Activated naive CD4-positive, alpha-beta T cell treated with anti-CD3 and anti-CD28 coated beads for 36 hours (primary cell): Measurements from ENCODE around the gene RIPOR1. TPM values are rescaled to one million over a fixed set of nuclear protein-coding genes. Genes with fewer than 3 reads are reported as not detected.
A peak's percentile ranks its signal among the peaks of the same experiment; 100 is the strongest.
"Not testable (repeated sequence)": the region's sequence is repeated elsewhere in the genome, so short reads cannot be mapped to it uniquely, and the experiment has no call there.

Experiments used
- CTCF ChIA-PET: fragments of 350-600 bp; sonication (Branson Sonifier 250); formaldehyde crosslinking; loops from one replicate; lab custom pipeline; 2021; ENCODE audit warnings: antibody characterized with exemption; lab: Charles Lee
- DNase-seq: peaks from one replicate; pipeline ENCODE4 v3.0.0-alpha.2; 2020
- H3K27ac Mint-ChIP-seq: one replicate; pipeline ENCODE4 v1.8.0; 2021; ENCODE audit warnings: mild to moderate bottlenecking, mixed read lengths
- H3K27me3 Mint-ChIP-seq: one replicate; pipeline ENCODE4 v1.8.0; 2021; ENCODE audit warnings: low read depth, mixed read lengths
- H3K36me3 Mint-ChIP-seq: one replicate; pipeline ENCODE4 v1.8.0; 2021; ENCODE audit warnings: low read depth, mixed read lengths
- H3K4me1 Mint-ChIP-seq: one replicate; pipeline ENCODE4 v1.8.0; 2021; ENCODE audit warnings: low read depth, mixed read lengths
- H3K4me3 Mint-ChIP-seq: one replicate; pipeline ENCODE4 v1.8.0; 2021; ENCODE audit warnings: mild to moderate bottlenecking, moderate library complexity, mixed read lengths
- H3K9me3 Mint-ChIP-seq: one replicate; pipeline ENCODE4 v1.8.0; 2021; ENCODE audit warnings: mixed read lengths
- intact Hi-C: fragments of 100-400 bp; cut with micrococcal nuclease; formaldehyde crosslinking; loops from one replicate; pipeline ENCODE4 v1.15.1; 2023
- total RNA-seq, 2 experiments: library from RNA; stranded (reverse); gene quantifications; one replicate each; pipeline ENCODE4 v1.2.3, GENCODE V29; 2021

The RIPOR1 gene, protein sequence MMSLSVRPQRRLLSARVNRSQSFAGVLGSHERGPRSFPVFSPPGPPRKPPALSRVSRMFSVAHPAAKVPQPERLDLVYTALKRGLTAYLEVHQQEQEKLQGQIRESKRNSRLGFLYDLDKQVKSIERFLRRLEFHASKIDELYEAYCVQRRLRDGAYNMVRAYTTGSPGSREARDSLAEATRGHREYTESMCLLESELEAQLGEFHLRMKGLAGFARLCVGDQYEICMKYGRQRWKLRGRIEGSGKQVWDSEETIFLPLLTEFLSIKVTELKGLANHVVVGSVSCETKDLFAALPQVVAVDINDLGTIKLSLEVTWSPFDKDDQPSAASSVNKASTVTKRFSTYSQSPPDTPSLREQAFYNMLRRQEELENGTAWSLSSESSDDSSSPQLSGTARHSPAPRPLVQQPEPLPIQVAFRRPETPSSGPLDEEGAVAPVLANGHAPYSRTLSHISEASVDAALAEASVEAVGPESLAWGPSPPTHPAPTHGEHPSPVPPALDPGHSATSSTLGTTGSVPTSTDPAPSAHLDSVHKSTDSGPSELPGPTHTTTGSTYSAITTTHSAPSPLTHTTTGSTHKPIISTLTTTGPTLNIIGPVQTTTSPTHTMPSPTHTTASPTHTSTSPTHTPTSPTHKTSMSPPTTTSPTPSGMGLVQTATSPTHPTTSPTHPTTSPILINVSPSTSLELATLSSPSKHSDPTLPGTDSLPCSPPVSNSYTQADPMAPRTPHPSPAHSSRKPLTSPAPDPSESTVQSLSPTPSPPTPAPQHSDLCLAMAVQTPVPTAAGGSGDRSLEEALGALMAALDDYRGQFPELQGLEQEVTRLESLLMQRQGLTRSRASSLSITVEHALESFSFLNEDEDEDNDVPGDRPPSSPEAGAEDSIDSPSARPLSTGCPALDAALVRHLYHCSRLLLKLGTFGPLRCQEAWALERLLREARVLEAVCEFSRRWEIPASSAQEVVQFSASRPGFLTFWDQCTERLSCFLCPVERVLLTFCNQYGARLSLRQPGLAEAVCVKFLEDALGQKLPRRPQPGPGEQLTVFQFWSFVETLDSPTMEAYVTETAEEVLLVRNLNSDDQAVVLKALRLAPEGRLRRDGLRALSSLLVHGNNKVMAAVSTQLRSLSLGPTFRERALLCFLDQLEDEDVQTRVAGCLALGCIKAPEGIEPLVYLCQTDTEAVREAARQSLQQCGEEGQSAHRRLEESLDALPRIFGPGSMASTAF
- total RNA-seq, result 10 to 100 TPM; 34.2 to 41.9 TPM

- Mint-ChIP-seq H3K4me3 (peak within 1 kb of the TSS; percentile 68), H3K4me1 (peaks cover 14% of the 10 kb centered on the region), H3K27ac (no peak within 1 kb of the TSS), H3K36me3 (no peaks in the 10 kb centered on the region), H3K9me3 (no peaks in the 10 kb centered on the region), H3K27me3 (peaks cover 20% of the 10 kb centered on the region)
- CTCF ChIA-PET, result interaction anchor here (1.1 to 3.4 kb wide), 3 partner anchors 14 to 116 kb away, joined by 7 to 19 read pairs (median 12); partner anchors contain the start of gene CARMIL2
- peak; percentile 34 for DNase-seq
- intact Hi-C loops, result no loop called here
These were observed at the start of gene RIPOR1 for GRCh38 chr16:67528222-67528869. Gene RIPOR1 (plus strand): TSS chr16:67528829. CDS start chr16:67538447, 9,618 bp downstream.

DNA sequence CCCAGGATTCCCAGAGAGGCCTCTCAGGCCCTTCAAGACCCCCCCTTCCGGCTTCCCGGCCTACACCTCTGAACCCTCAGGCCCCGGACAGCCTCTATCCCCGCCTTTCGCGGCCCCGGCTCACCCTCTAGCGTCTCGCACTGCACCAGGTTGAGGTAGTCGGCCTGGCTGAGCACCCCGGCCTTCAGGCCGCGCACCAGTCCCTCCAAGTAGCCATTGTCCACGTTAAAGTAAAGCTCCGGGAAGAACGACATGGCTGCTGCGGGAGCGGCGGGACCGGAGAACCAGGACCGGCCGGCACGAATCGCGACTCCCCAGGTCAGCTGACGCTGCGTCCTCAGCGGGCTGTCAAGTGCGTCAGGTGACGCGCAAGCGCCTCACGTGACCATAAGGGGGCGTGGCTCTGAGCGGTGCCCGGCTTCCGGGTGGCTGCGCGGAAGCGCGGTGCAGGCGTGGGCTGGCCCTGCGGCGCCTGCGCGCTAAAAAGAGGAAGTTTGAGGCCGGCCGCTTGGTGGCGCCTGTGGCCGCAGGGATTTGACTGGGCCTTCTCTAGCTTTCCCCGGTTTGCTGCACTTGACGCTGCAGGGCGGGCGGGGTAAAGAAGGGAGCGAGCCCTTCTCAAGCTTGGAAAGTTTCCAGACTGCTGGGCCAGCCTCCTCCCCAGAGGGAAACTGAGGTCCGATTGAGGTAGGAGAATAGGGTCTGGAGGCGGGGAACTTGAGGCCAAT is 47.6 kb upstream of the RIPOR1 start, which contains the start of gene ATP6V0D1:
Gene ATP6V0D1, minus strand, starts transcription at position 325 of the 728 bp plus-strand sequence. Its CDS starts 71 bp downstream, at position 254.
- peaks cover 42% of the 10 kb centered on the region for H3K4me1 Mint-ChIP-seq
- H3K4me3 Mint-ChIP-seq, result peak within 1 kb of the TSS; percentile 100
- peaks cover 9% of the 10 kb centered on the region for H3K36me3 Mint-ChIP-seq
- peak; percentile 99 for DNase-seq
- CTCF ChIA-PET, result interaction anchor here (0.5 to 3.4 kb wide), 23 partner anchors 10 to 463 kb away, joined by 3 to 69 read pairs (median 4); no protein-coding TSS in a partner anchor
- H3K27ac Mint-ChIP-seq, result peak within 1 kb of the TSS; percentile 99
- no peaks in the 10 kb centered on the region for H3K9me3 Mint-ChIP-seq
- intact Hi-C loops, result loop anchor here (1.0 kb wide), 13 partner anchors 13 to 487 kb away; partner anchors contain the start of genes ACD, CARMIL2, CTCF and GFOD2
- H3K27me3 Mint-ChIP-seq, result no peaks in the 10 kb centered on the region

DNA sequence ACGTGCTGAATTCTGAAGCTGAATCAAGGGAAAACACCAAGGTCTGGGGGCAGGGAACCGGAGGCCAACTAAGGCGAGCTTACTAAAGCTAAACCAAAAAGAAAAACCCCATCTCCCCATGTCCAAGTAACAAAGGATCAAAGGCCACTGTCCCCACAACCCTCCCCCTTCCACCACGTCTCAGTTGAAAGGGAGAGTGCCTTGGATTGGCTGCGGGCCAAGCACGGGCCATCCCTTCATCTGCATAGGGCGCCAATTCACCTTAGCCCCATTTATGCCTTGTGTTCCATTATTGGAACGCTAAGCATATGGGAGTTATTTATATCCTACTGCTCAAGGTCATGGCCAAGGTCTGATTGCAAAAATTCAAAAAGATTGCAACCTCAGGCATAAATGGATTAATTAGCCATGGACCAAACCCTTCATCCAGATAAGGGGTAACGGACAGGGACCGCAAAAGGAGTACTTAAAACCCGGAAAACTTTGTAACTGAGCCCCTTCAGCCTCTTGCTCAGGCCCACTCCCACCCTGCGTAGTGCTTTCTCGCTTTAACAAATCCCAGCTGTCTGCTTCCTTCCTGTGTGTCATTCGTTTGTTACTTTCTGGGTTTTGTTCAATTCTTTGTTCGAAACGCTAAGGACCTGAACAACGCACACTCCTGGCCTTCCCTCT is 46.9 kb upstream of the RIPOR1 start:
- Mint-ChIP-seq H3K27ac (peak overlapping the region; percentile 99), H3K4me1 (peaks cover 36% of the 10 kb centered on the region), H3K4me3 (peak overlapping the region; percentile 100), H3K9me3 (no peaks in the 10 kb centered on the region), H3K36me3 (peaks cover 10% of the 10 kb centered on the region), H3K27me3 (no peaks in the 10 kb centered on the region)
- intact Hi-C loops, result loop anchor here (1.0 kb wide), 13 partner anchors 13 to 487 kb away; partner anchors contain the start of genes ACD, CARMIL2, CTCF and GFOD2
- DNase-seq, result peak; percentile 72
- CTCF ChIA-PET, result interaction anchor here (0.7 to 3.4 kb wide), 23 partner anchors 9 to 464 kb away, joined by 3 to 69 read pairs (median 4); no protein-coding TSS in a partner anchor

GRCh38 chr16:67482233-67482924 is 46.2 kb upstream of the RIPOR1 start:
- peaks cover 34% of the 10 kb centered on the region for H3K4me1 Mint-ChIP-seq
- H3K9me3 Mint-ChIP-seq, result no peaks in the 10 kb centered on the region
- CTCF ChIA-PET, result interaction anchor here (1.0 to 3.4 kb wide), 9 partner anchors 8 to 109 kb away, joined by 3 to 69 read pairs (median 10); no protein-coding TSS in a partner anchor
- H3K36me3 Mint-ChIP-seq, result peaks cover 11% of the 10 kb centered on the region
- intact Hi-C loops, result no loop called here
- no peaks in the 10 kb centered on the region for H3K27me3 Mint-ChIP-seq
- peak overlapping the region; percentile 100 for H3K4me3 Mint-ChIP-seq
- DNase-seq, result no peak
- H3K27ac Mint-ChIP-seq, result peak overlapping the region; percentile 99

GRCh38 chr16:67483150-67483549 is 45.5 kb upstream of the RIPOR1 start, which contains the start of gene AGRP:
Gene AGRP (minus strand): TSS chr16:67483547. CDS start chr16:67483398, 149 bp downstream.
- DNase-seq, result no peak
- H3K4me1 Mint-ChIP-seq, result peaks cover 34% of the 10 kb centered on the region
- intact Hi-C loops, result no loop called here
- H3K4me3 Mint-ChIP-seq, result peak within 1 kb of the TSS; percentile 100
- no peaks in the 10 kb centered on the region for H3K27me3 Mint-ChIP-seq
- H3K36me3 Mint-ChIP-seq, result peaks cover 9% of the 10 kb centered on the region
- H3K27ac Mint-ChIP-seq, result peak within 1 kb of the TSS; percentile 99
- CTCF ChIA-PET, result interaction anchor here (0.5 to 3.4 kb wide), 4 partner anchors 8 to 49 kb away, joined by 3 to 27 read pairs (median 10); no protein-coding TSS in a partner anchor
- H3K9me3 Mint-ChIP-seq, result no peaks in the 10 kb centered on the region

GRCh38 chr16:67483731-67484525 is 44.7 kb upstream of the RIPOR1 start:
- DNase-seq, result no peak
- Mint-ChIP-seq H3K27ac (peak overlapping the region; percentile 30), H3K27me3 (no peaks in the 10 kb centered on the region), H3K9me3 (no peaks in the 10 kb centered on the region), H3K36me3 (peaks cover 9% of the 10 kb centered on the region), H3K4me3 (no peak overlapping the region), H3K4me1 (peaks cover 33% of the 10 kb centered on the region)
- CTCF ChIA-PET, result interaction anchor here (0.5 to 3.4 kb wide), 5 partner anchors 10 to 312 kb away, joined by 3 to 24 read pairs (median 6); no protein-coding TSS in a partner anchor
- intact Hi-C loops, result no loop called here

DNA sequence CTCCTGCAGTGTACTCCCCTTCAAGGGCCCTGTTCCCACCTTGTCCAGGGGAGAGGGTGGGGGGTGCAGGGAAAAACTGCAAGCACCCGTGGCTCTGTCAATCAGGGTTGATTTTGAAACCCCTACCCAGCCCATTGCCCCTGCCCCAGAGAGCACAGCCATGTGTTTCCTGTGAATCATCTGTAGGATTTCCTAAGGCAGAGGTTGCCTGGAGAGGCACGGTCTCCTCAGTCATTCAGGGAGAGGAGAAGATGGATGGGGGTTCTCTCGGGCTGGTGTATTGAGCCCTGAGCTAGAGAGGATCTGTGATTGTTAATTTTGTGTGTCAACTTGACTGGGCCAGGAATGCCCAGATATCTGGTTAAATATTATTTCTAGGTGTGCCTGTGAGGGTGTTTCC is 41.8 kb upstream of the RIPOR1 start:
- Mint-ChIP-seq H3K36me3 (peaks cover 9% of the 10 kb centered on the region), H3K27me3 (no peaks in the 10 kb centered on the region), H3K27ac (peak overlapping the region; percentile 30), H3K9me3 (no peaks in the 10 kb centered on the region), H3K4me3 (no peak overlapping the region), H3K4me1 (peaks cover 28% of the 10 kb centered on the region)
- CTCF ChIA-PET, result interaction anchor here (2.9 to 8.1 kb wide), 2 partner anchors 27 to 35 kb away, joined by 24 to 60 read pairs; no protein-coding TSS in a partner anchor
- DNase-seq, result no peak
- intact Hi-C loops, result no loop called here

DNA sequence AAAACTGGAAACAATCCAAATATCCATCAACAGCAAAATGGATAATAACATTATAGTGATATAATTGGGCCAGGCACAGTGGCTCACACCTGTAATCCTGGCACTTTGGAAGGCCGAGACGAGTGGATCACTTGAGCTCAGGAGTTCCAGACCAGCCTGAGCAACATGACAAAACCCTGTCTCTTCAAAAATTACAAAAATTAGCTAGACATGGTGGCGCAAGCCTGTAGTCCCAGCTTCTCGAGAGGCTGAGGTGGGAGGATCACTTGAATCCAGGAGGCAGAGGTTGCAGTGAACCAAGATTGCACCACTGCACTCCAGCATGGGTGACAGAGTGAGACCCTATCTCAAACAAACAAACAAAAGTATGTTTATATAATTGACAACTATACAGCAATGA is 41.1 kb upstream of the RIPOR1 start:
- DNase-seq, H3K27me3 Mint-ChIP-seq, H3K27ac Mint-ChIP-seq, H3K9me3 Mint-ChIP-seq, intact Hi-C loops, H3K4me3 Mint-ChIP-seq, H3K36me3 Mint-ChIP-seq: not testable (repeated sequence)
- peaks cover 22% of the 10 kb centered on the region for H3K4me1 Mint-ChIP-seq
- CTCF ChIA-PET, result interaction anchor here (1.4 to 11.9 kb wide), 3 partner anchors 26 to 60 kb away, joined by 3 to 195 read pairs (median 60); no protein-coding TSS in a partner anchor
